ENCODE data around the gene ARVCF. TPM values are rescaled to one million over a fixed set of nuclear protein-coding genes. Genes with fewer than 3 reads are reported as not detected.

The ARVCF gene
- total and polyA plus RNA-seq, 5 donors from 2014 or later = 0.39 to 2.7 (median 0.47) TPM; not detected in 1

- Mint-ChIP-seq H3K36me3 (no peaks in the 10 kb centered on the region), H3K4me1 (peaks cover 0 to 14% (median 2%) of the 10 kb centered on the region in 4 donors), H3K27me3 (no peaks in the 10 kb centered on the region), H3K4me3 (no peak overlapping the region), H3K27ac (no peak overlapping the region), H3K9me3 (no peaks in the 10 kb centered on the region)
- H3K36me3 ChIP-seq (ENCODE audit: control insufficient read depth, insufficient read depth, low read length) = peaks cover under 1% of the 10 kb centered on the region
- H3K9me3 ChIP-seq (ENCODE audit: control insufficient read depth in 2 of 2, low read length in 2 of 2) = no peaks in the 10 kb centered on the region
- no peak overlapping the region for H3K4me3 ChIP-seq (ENCODE audit: low read depth, low read length)
- peaks cover 6% of the 10 kb centered on the region for H3K4me1 ChIP-seq (ENCODE audit: control insufficient read depth, insufficient read depth, low read length, poor library complexity, severe bottlenecking)
- ATAC-seq (ENCODE audit: low read depth in 2 of 2) (no peak), DNase-seq (peak in 1 of 3 donors; percentile 45)
- H3K27me3 ChIP-seq (ENCODE audit: control insufficient read depth, insufficient read depth, low read length) = no peaks in the 10 kb centered on the region
- H3K27ac ChIP-seq (ENCODE audit: insufficient read depth, low read length, poor library complexity, severe bottlenecking) = no peak overlapping the region
Observed at GRCh38 chr22:19974268-19974861, 42.3 kb downstream of the ARVCF start.

- H3K4me1 Mint-ChIP-seq = peaks cover 0 to 14% (median 2%) of the 10 kb centered on the region in 4 donors
Observed at GRCh38 chr22:19973551-19974267, 42.9 kb downstream of the ARVCF start.

GRCh38 chr22:19972652-19973550 lies 43.7 kb downstream of the ARVCF start:
- no peak for ATAC-seq (ENCODE audit: low read depth in 2 of 2)
- no peak overlapping the region for H3K27ac Mint-ChIP-seq
- no peak overlapping the region for H3K4me3 ChIP-seq (ENCODE audit: low read depth, low read length)
- H3K36me3 Mint-ChIP-seq = peaks cover 3% of the 10 kb centered on the region
- H3K4me1 Mint-ChIP-seq = peaks cover 0 to 14% (median 2%) of the 10 kb centered on the region in 4 donors
- H3K9me3 ChIP-seq (ENCODE audit: control insufficient read depth in 2 of 2, low read length in 2 of 2) = no peaks in the 10 kb centered on the region
- H3K9me3 Mint-ChIP-seq = no peaks in the 10 kb centered on the region
- no peaks in the 10 kb centered on the region for H3K27me3 ChIP-seq (ENCODE audit: control insufficient read depth, insufficient read depth, low read length)
- peaks cover 6% of the 10 kb centered on the region for H3K4me1 ChIP-seq (ENCODE audit: control insufficient read depth, insufficient read depth, low read length, poor library complexity, severe bottlenecking)
- no peak for DNase-seq
- H3K4me3 Mint-ChIP-seq = no peak overlapping the region
- H3K36me3 ChIP-seq (ENCODE audit: control insufficient read depth, insufficient read depth, low read length) = peaks cover 3% of the 10 kb centered on the region
- no peaks in the 10 kb centered on the region for H3K27me3 Mint-ChIP-seq
- no peak overlapping the region for H3K27ac ChIP-seq (ENCODE audit: insufficient read depth, low read length, poor library complexity, severe bottlenecking)

More at GRCh38 chr22:19973551-19974267, 42.9 kb downstream of the ARVCF start:
- ATAC-seq (ENCODE audit: low read depth in 2 of 2) (no peak), DNase-seq (no peak)
- peaks cover under 1% of the 10 kb centered on the region for H3K36me3 Mint-ChIP-seq
- H3K4me1 ChIP-seq (ENCODE audit: control insufficient read depth, insufficient read depth, low read length, poor library complexity, severe bottlenecking) = peaks cover 6% of the 10 kb centered on the region
- H3K9me3 ChIP-seq (ENCODE audit: control insufficient read depth in 2 of 2, low read length in 2 of 2) = no peaks in the 10 kb centered on the region
- H3K27ac ChIP-seq (ENCODE audit: insufficient read depth, low read length, poor library complexity, severe bottlenecking) = no peak overlapping the region
- peaks cover 3% of the 10 kb centered on the region for H3K36me3 ChIP-seq (ENCODE audit: control insufficient read depth, insufficient read depth, low read length)
- H3K27me3 ChIP-seq (ENCODE audit: control insufficient read depth, insufficient read depth, low read length) = no peaks in the 10 kb centered on the region
- H3K9me3 Mint-ChIP-seq = no peaks in the 10 kb centered on the region
- H3K27ac Mint-ChIP-seq = no peak overlapping the region
- H3K4me3 ChIP-seq (ENCODE audit: low read depth, low read length) = no peak overlapping the region
- H3K27me3 Mint-ChIP-seq = no peaks in the 10 kb centered on the region
- no peak overlapping the region for H3K4me3 Mint-ChIP-seq

- Histone ChIP-seq H3K9me3 (ENCODE audit: control insufficient read depth in 2 of 2, low read length in 2 of 2) (no peaks in the 10 kb centered on the region), H3K27ac (ENCODE audit: insufficient read depth, low read length, poor library complexity, severe bottlenecking) (no peak overlapping the region), H3K36me3 (ENCODE audit: control insufficient read depth, insufficient read depth, low read length) (peaks cover 3% of the 10 kb centered on the region), H3K4me1 (ENCODE audit: control insufficient read depth, insufficient read depth, low read length, poor library complexity, severe bottlenecking) (peaks cover 6% of the 10 kb centered on the region), H3K27me3 (ENCODE audit: control insufficient read depth, insufficient read depth, low read length) (no peaks in the 10 kb centered on the region), H3K4me3 (ENCODE audit: low read depth, low read length) (no peak overlapping the region)
- Mint-ChIP-seq H3K36me3 (peaks cover 3% of the 10 kb centered on the region), H3K27ac (no peak overlapping the region), H3K4me1 (peaks cover 0 to 14% (median 2%) of the 10 kb centered on the region in 4 donors), H3K4me3 (peak overlapping the region in 1 of 4 donors; percentile 62), H3K9me3 (no peaks in the 10 kb centered on the region), H3K27me3 (no peaks in the 10 kb centered on the region)
- ATAC-seq (ENCODE audit: low read depth in 2 of 2) (no peak), DNase-seq (no peak)
Observed at GRCh38 chr22:19972251-19972650, 44.4 kb downstream of the ARVCF start.

GRCh38 chr22:19971276-19972124 lies 45.1 kb downstream of the ARVCF start:
- no peak overlapping the region for H3K27ac Mint-ChIP-seq
- DNase-seq = peak in 1 of 3 donors; percentile 53

GRCh38 chr22:19970479-19971275 lies 45.9 kb downstream of the ARVCF start:
- no peak overlapping the region for H3K27ac Mint-ChIP-seq

More at GRCh38 chr22:19971276-19972124, 45.1 kb downstream of the ARVCF start:
- ATAC-seq (ENCODE audit: low read depth in 2 of 2) = peak; percentile 29 to 39
- no peaks in the 10 kb centered on the region for H3K27me3 Mint-ChIP-seq
- H3K4me1 ChIP-seq (ENCODE audit: control insufficient read depth, insufficient read depth, low read length, poor library complexity, severe bottlenecking) = peaks cover 6% of the 10 kb centered on the region
- H3K4me1 Mint-ChIP-seq = peaks cover 0 to 14% (median 2%) of the 10 kb centered on the region in 4 donors
- H3K9me3 Mint-ChIP-seq = no peaks in the 10 kb centered on the region
- H3K36me3 ChIP-seq (ENCODE audit: control insufficient read depth, insufficient read depth, low read length) = peaks cover 3% of the 10 kb centered on the region
- no peaks in the 10 kb centered on the region for H3K27me3 ChIP-seq (ENCODE audit: control insufficient read depth, insufficient read depth, low read length)
- no peak overlapping the region for H3K4me3 ChIP-seq (ENCODE audit: low read depth, low read length)
- H3K4me3 Mint-ChIP-seq = no peak overlapping the region
- no peaks in the 10 kb centered on the region for H3K9me3 ChIP-seq (ENCODE audit: control insufficient read depth in 2 of 2, low read length in 2 of 2)
- H3K27ac ChIP-seq (ENCODE audit: insufficient read depth, low read length, poor library complexity, severe bottlenecking) = no peak overlapping the region
- peaks cover 6% of the 10 kb centered on the region for H3K36me3 Mint-ChIP-seq

More at GRCh38 chr22:19970479-19971275, 45.9 kb downstream of the ARVCF start:
- H3K9me3 ChIP-seq (ENCODE audit: control insufficient read depth in 2 of 2, low read length in 2 of 2) = no peaks in the 10 kb centered on the region
- Mint-ChIP-seq H3K27me3 (no peaks in the 10 kb centered on the region), H3K4me1 (peaks cover 0 to 14% (median 2%) of the 10 kb centered on the region in 4 donors), H3K9me3 (no peaks in the 10 kb centered on the region), H3K36me3 (peaks cover 6% of the 10 kb centered on the region), H3K4me3 (no peak overlapping the region)
- no peak overlapping the region for H3K27ac ChIP-seq (ENCODE audit: insufficient read depth, low read length, poor library complexity, severe bottlenecking)
- peaks cover 6% of the 10 kb centered on the region for H3K4me1 ChIP-seq (ENCODE audit: control insufficient read depth, insufficient read depth, low read length, poor library complexity, severe bottlenecking)
- DNase-seq (peak; percentile 65 to 75 (median 71)), ATAC-seq (ENCODE audit: low read depth in 2 of 2) (peak; percentile 67 to 69)
- peaks cover 3% of the 10 kb centered on the region for H3K36me3 ChIP-seq (ENCODE audit: control insufficient read depth, insufficient read depth, low read length)
- no peak overlapping the region for H3K4me3 ChIP-seq (ENCODE audit: low read depth, low read length)
- no peaks in the 10 kb centered on the region for H3K27me3 ChIP-seq (ENCODE audit: control insufficient read depth, insufficient read depth, low read length)
